Transverse colon (tissue), 4 donors: Measurements from ENCODE around the gene GAD2.

Experiments used
- CTCF ChIP-seq, 5 experiments: fragments of 200-600 bp in 3 of 5; fragments of 450-650 bp in 2 of 5; sonication (generic) in 3 of 5; IDR thresholded peaks; 1 replicate in 2 of 5; 2 replicates in 3 of 5; pipeline ENCODE4 v1.5.1; 2016 to 2017; ENCODE audit warnings: antibody characterized with exemption in 5 of 5, inconsistent platforms in 3 of 5, mild to moderate bottlenecking in 2 of 5, moderate library complexity in 1 of 5
- EP300 ChIP-seq: sonication (generic); formaldehyde crosslinking; IDR thresholded peaks from one replicate; pipeline ENCODE4 v1.6.1; 2017; ENCODE audit warnings: antibody characterized with exemption, low read depth
- POLR2A ChIP-seq: fragments of 450-650 bp; IDR thresholded peaks from one replicate; pipeline ENCODE4 v1.6.1; 2016; ENCODE audit warnings: antibody characterized with exemption, mild to moderate bottlenecking, moderate library complexity
- POLR2AphosphoS5 ChIP-seq, 3 donors: sonication (generic); formaldehyde crosslinking; IDR thresholded peaks; one replicate each; pipeline ENCODE4 v1.6.1; 2016; ENCODE audit warnings: antibody characterized with exemption in 3 of 3

- TF ChIP-seq CTCF (IDR thresholded peaks at IDR 0.05), result no peak
- TF ChIP-seq POLR2AphosphoS5 (IDR thresholded peaks at IDR 0.05), result no peak
- no peak for TF ChIP-seq EP300
- TF ChIP-seq POLR2A, result no peak
Observed at GRCh38 chr10:26217396-26218086, 967 bp downstream of the GAD2 start.
